Calu3 (cell line): ENCODE results near the gene CD101. TPM values are rescaled to one million over a fixed set of nuclear protein-coding genes. Genes with fewer than 3 reads are reported as not detected.

Source experiments
- BruUV-seq: library from RNA; stranded (reverse); fragments of 400-500 nt; replicated peaks from 2 replicates; lab custom pipeline; 2021; lab: Mats Ljungman, UMichigan
- CTCF ChIA-PET: fragments of 300-600 bp; sonication (Branson Sonifier 250); formaldehyde crosslinking; loops from one replicate; lab custom pipeline; 2022; ENCODE audit warnings: antibody characterized with exemption; lab: Charles Lee
- DNase-seq: peaks from one replicate; pipeline ENCODE4 v3.0.0; 2022
- H3K27ac Mint-ChIP-seq: one replicate; pipeline ENCODE4 v1.8.0; 2022; ENCODE audit warnings: mixed read lengths; ENCODE audit not compliant: unreplicated experiment
- H3K27me3 Mint-ChIP-seq: one replicate; pipeline ENCODE4 v1.8.0; 2022; ENCODE audit warnings: mixed read lengths; ENCODE audit not compliant: unreplicated experiment
- H3K36me3 Mint-ChIP-seq: one replicate; pipeline ENCODE4 v1.8.0; 2022; ENCODE audit warnings: mild to moderate bottlenecking, moderate library complexity, mixed read lengths; ENCODE audit not compliant: insufficient read depth, unreplicated experiment
- H3K4me1 Mint-ChIP-seq: one replicate; pipeline ENCODE4 v1.8.0; 2022; ENCODE audit warnings: mild to moderate bottlenecking, low read depth, mixed read lengths; ENCODE audit not compliant: unreplicated experiment
- H3K4me3 Mint-ChIP-seq: one replicate; pipeline ENCODE4 v1.8.0; 2022; ENCODE audit warnings: mild to moderate bottlenecking, low read depth, moderate library complexity, mixed read lengths; ENCODE audit not compliant: unreplicated experiment
- H3K9me3 Mint-ChIP-seq: one replicate; pipeline ENCODE4 v1.8.0; 2022; ENCODE audit warnings: low read depth, mixed read lengths; ENCODE audit not compliant: unreplicated experiment
- CTCF ChIP-seq: fragments of 200-600 bp; IDR thresholded peaks from one replicate; pipeline ENCODE4 v1.8.0; 2022; ENCODE audit warnings: antibody characterized with exemption; ENCODE audit not compliant: unreplicated experiment
- intact Hi-C: fragments of 100-400 bp; cut with micrococcal nuclease; formaldehyde crosslinking; loops from one replicate; pipeline ENCODE4 v1.10.0; 2022; ENCODE audit not compliant: unreplicated experiment
- total RNA-seq: library from RNA; stranded (reverse); gene quantifications from 2 replicates; pipeline ENCODE4 v1.2.3, GENCODE V29; 2022

The CD101 gene
- total RNA-seq, 1 experiment from 2014 or later: 0.31 TPM

GRCh38 chr1:116989835-116990234, 11.7 kb upstream of the CD101 start:
- Mint-ChIP-seq H3K36me3 (no peaks in the 10 kb centered on the region), H3K27me3 (no peaks in the 10 kb centered on the region), H3K27ac (no peak overlapping the region), H3K4me3 (no peak overlapping the region), H3K4me1 (no peaks in the 10 kb centered on the region), H3K9me3 (no peaks in the 10 kb centered on the region)
- DNase-seq: no peak
- TF ChIP-seq CTCF: no peak
- BruUV-seq: no TSS peak
- intact Hi-C loops: no loop called here
- CTCF ChIA-PET: no interaction called here

GRCh38 chr1:116990612-116991151, 10.9 kb upstream of the CD101 start:
- intact Hi-C loops: no loop called here
- CTCF ChIA-PET: no interaction called here
- no peak for DNase-seq
- TF ChIP-seq CTCF: no peak
- no peak overlapping the region for H3K4me3 Mint-ChIP-seq
- BruUV-seq: no TSS peak
- no peak overlapping the region for H3K27ac Mint-ChIP-seq
- H3K27me3 Mint-ChIP-seq: no peaks in the 10 kb centered on the region
- H3K9me3 Mint-ChIP-seq: no peaks in the 10 kb centered on the region
- no peaks in the 10 kb centered on the region for H3K4me1 Mint-ChIP-seq
- H3K36me3 Mint-ChIP-seq: no peaks in the 10 kb centered on the region

- intact Hi-C loops: no loop called here
- Mint-ChIP-seq H3K4me3 (no peak overlapping the region), H3K4me1 (no peaks in the 10 kb centered on the region), H3K9me3 (no peaks in the 10 kb centered on the region), H3K27me3 (no peaks in the 10 kb centered on the region), H3K27ac (no peak overlapping the region), H3K36me3 (no peaks in the 10 kb centered on the region)
- CTCF ChIA-PET: interaction anchor here (0.5 to 0.6 kb wide), 2 partner anchors 8 to 64 kb away, joined by 4 to 5 read pairs; no protein-coding TSS in a partner anchor
- TF ChIP-seq CTCF: no peak
- no TSS peak for BruUV-seq
- no peak for DNase-seq
These were observed 10.3 kb upstream of the CD101 start for GRCh38 chr1:116991171-116991845.

- H3K9me3 Mint-ChIP-seq: no peaks in the 10 kb centered on the region
- no peaks in the 10 kb centered on the region for H3K36me3 Mint-ChIP-seq
- no peak for DNase-seq
- CTCF ChIA-PET: interaction anchor here (0.5 to 0.6 kb wide), 2 partner anchors 8 to 64 kb away, joined by 4 to 5 read pairs; no protein-coding TSS in a partner anchor
- intact Hi-C loops: no loop called here
- no peak for TF ChIP-seq CTCF
- H3K27ac Mint-ChIP-seq: no peak overlapping the region
- no peak overlapping the region for H3K4me3 Mint-ChIP-seq
- BruUV-seq: no TSS peak
- H3K27me3 Mint-ChIP-seq: no peaks in the 10 kb centered on the region
- H3K4me1 Mint-ChIP-seq: no peaks in the 10 kb centered on the region
These were observed 9.6 kb upstream of the CD101 start for GRCh38 chr1:116991918-116992317.
